ENCODE measurements around the gene KRT10.

The KRT10 gene

DNA sequence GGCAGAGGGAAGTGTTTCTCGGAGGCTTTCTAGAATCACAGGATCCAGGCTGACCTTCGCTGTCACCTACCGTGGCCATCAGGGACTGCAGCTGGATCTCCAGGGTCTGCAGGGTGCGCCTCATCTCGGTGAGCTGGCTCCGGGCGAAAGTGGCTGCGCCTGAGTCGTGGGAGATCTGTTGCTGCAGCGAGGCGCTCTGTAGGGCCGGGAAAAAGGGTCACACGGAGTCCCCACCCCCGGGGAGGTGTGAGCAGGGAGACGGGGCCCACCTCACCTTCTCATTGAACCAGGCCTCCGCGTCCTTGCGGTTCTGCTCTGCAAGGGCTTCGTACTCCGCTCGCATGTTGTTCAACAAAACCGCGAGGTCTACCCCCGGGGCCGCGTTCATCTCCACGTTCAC lies 25.6 kb downstream of the KRT10 start:
- Histone ChIP-seq H3K4me3 (ENCODE audit: severe bottlenecking) (no peak overlapping the region), H3K36me3 (ENCODE audit: low read depth) (no peaks in the 10 kb centered on the region), H3K27ac (ENCODE audit: poor library complexity, severe bottlenecking) (no peak overlapping the region), H3K4me1 (ENCODE audit: insufficient read depth, poor library complexity, severe bottlenecking) (no peaks in the 10 kb centered on the region), H3K9me3 (ENCODE audit: severe bottlenecking) (no peaks in the 10 kb centered on the region), H3K27me3 (ENCODE audit: insufficient read depth, poor library complexity, severe bottlenecking) (no peaks in the 10 kb centered on the region)
- no peak for TF ChIP-seq CTCF (IDR thresholded peaks at IDR 0.05; ENCODE audit: poor library complexity, severe bottlenecking)
- DNase-seq (ENCODE audit: low spot score) (no peak), ATAC-seq (ENCODE audit: low read depth) (no peak)

- Histone ChIP-seq H3K36me3 (ENCODE audit: low read depth) (no peaks in the 10 kb centered on the region), H3K4me1 (ENCODE audit: insufficient read depth, poor library complexity, severe bottlenecking) (no peaks in the 10 kb centered on the region), H3K27ac (ENCODE audit: poor library complexity, severe bottlenecking) (no peak overlapping the region), H3K4me3 (ENCODE audit: severe bottlenecking) (no peak overlapping the region), H3K9me3 (ENCODE audit: severe bottlenecking) (no peaks in the 10 kb centered on the region), H3K27me3 (ENCODE audit: insufficient read depth, poor library complexity, severe bottlenecking) (no peaks in the 10 kb centered on the region)
- TF ChIP-seq CTCF (IDR thresholded peaks at IDR 0.05; ENCODE audit: poor library complexity, severe bottlenecking) = no peak
- DNase-seq (ENCODE audit: low spot score) (no peak), ATAC-seq (ENCODE audit: low read depth) (no peak)
Measured at GRCh38 chr17:40795019-40795667, 27.3 kb downstream of the KRT10 start.

DNA sequence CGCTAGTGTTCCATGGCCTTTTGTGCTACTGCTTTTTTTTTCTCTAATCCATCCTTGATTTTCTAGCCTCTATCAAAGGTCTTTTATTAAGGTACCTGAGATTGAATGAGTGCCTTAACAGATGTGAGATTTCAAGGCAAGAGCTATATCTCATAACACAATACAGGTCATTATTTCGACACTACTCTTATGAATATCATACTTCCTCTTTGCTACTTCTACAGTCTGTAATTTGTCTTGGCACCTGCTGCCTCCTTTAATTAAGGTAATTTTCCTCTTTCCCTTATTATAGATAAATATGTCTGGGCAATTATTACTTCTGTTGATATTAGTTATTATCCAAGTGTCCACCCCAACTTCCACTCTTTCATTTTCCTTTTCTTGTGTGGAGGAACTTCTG lies 27.9 kb downstream of the KRT10 start:
- no peaks in the 10 kb centered on the region for H3K36me3 ChIP-seq (ENCODE audit: low read depth)
- no peaks in the 10 kb centered on the region for H3K4me1 ChIP-seq (ENCODE audit: insufficient read depth, poor library complexity, severe bottlenecking)
- no peaks in the 10 kb centered on the region for H3K27me3 ChIP-seq (ENCODE audit: insufficient read depth, poor library complexity, severe bottlenecking)
- ATAC-seq (ENCODE audit: low read depth) (no peak), DNase-seq (ENCODE audit: low spot score) (no peak)
- no peak overlapping the region for H3K27ac ChIP-seq (ENCODE audit: poor library complexity, severe bottlenecking)
- no peak for TF ChIP-seq CTCF (IDR thresholded peaks at IDR 0.05; ENCODE audit: poor library complexity, severe bottlenecking)
- H3K9me3 ChIP-seq (ENCODE audit: severe bottlenecking) = no peaks in the 10 kb centered on the region
- H3K4me3 ChIP-seq (ENCODE audit: severe bottlenecking) = no peak overlapping the region

DNA sequence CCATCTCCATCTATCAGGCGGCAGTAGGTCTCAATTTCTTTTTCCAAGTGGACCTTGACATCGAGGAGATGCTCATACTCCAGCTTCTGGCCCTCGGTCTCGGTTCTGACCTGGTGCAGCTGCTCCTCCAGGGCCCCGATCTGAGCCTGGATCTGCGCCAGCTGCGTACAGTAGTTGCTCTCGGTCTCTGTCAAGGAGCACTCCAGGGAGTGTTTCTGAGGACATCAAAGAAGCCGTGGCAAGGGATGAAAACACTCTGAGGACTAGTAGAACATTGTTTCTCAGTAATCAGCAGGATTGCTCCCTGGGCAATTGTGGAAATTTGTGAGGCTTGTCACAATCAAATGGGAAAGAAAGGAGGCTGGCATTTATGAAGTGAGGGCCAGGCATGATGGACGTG lies 28.6 kb downstream of the KRT10 start:
- no peak for DNase-seq (ENCODE audit: low spot score)
- Histone ChIP-seq H3K27ac (ENCODE audit: poor library complexity, severe bottlenecking) (no peak overlapping the region), H3K36me3 (ENCODE audit: low read depth) (no peaks in the 10 kb centered on the region), H3K27me3 (ENCODE audit: insufficient read depth, poor library complexity, severe bottlenecking) (no peaks in the 10 kb centered on the region), H3K4me3 (ENCODE audit: severe bottlenecking) (no peak overlapping the region), H3K4me1 (ENCODE audit: insufficient read depth, poor library complexity, severe bottlenecking) (no peaks in the 10 kb centered on the region), H3K9me3 (ENCODE audit: severe bottlenecking) (no peaks in the 10 kb centered on the region)
- TF ChIP-seq CTCF (IDR thresholded peaks at IDR 0.05; ENCODE audit: poor library complexity, severe bottlenecking) = no peak
- no peak for ATAC-seq (ENCODE audit: low read depth)

GRCh38 chr17:40791787-40792436 lies 30.5 kb downstream of the KRT10 start:
- Histone ChIP-seq H3K27me3 (ENCODE audit: insufficient read depth, poor library complexity, severe bottlenecking) (no peaks in the 10 kb centered on the region), H3K4me1 (ENCODE audit: insufficient read depth, poor library complexity, severe bottlenecking) (no peaks in the 10 kb centered on the region), H3K36me3 (ENCODE audit: low read depth) (no peaks in the 10 kb centered on the region), H3K9me3 (ENCODE audit: severe bottlenecking) (no peaks in the 10 kb centered on the region), H3K27ac (ENCODE audit: poor library complexity, severe bottlenecking) (no peak overlapping the region), H3K4me3 (ENCODE audit: severe bottlenecking) (no peak overlapping the region)
- DNase-seq (ENCODE audit: low spot score) (no peak), ATAC-seq (ENCODE audit: low read depth) (no peak)
- TF ChIP-seq CTCF (IDR thresholded peaks at IDR 0.05; ENCODE audit: poor library complexity, severe bottlenecking) = peak; percentile 75

All from RWPE2 (cell line).